HG03457 (cell line): Measurements from ENCODE around the gene PRIMA1.

Source experiments
- ATAC-seq: cut with Tn5 transposase; IDR thresholded peaks from one replicate; pipeline ENCODE4 v1.9.1; 2021; ENCODE audit warnings: moderate number of reproducible peaks; ENCODE audit not compliant: unreplicated experiment

Gene PRIMA1

GRCh38 chr14:93797071-93797470 lies 8.8 kb upstream of the PRIMA1 start:
- ATAC-seq, result no peak

DNA sequence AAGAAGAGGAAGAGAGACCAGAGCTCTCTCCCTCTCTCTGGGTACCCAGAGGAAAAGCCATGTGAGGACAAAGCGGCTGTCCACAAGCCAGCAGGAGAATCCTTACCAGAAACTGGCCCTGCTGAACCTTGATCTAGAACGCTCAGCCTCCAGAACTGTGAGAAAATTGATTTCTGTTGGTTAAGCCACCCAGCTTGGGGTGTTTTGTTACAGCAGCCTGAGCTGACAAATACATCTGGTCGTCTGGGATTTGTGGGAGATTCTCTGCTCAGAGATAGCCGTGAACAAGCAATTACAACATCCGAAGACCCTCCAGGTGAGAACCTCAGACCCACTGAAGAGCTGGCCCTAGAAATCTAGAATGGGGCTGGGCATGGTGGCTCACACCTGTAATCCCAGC lies 6.5 kb upstream of the PRIMA1 start:
- no peak for ATAC-seq

- ATAC-seq, result no peak
Measured at GRCh38 chr14:93793555-93794324, 5.5 kb upstream of the PRIMA1 start.

DNA sequence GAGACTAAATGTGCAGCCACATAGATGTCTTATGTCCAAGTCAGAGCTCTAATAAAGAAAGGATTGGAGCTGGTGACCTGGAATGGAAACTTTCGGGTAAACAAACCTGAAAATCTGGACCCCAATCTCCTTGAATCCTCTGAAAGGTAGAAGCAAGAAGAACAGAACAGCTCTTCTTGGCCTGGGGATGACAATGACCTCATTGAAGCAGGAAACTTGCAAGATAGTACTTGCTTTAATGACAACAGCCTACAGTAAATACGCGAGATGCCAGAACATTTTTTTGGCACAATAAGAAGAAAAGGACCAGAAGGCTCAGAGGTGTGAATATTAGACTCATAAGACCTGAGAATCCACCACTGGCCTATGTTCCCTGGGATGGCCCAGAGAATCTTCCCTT lies 4.1 kb upstream of the PRIMA1 start:
- no peak for ATAC-seq

DNA sequence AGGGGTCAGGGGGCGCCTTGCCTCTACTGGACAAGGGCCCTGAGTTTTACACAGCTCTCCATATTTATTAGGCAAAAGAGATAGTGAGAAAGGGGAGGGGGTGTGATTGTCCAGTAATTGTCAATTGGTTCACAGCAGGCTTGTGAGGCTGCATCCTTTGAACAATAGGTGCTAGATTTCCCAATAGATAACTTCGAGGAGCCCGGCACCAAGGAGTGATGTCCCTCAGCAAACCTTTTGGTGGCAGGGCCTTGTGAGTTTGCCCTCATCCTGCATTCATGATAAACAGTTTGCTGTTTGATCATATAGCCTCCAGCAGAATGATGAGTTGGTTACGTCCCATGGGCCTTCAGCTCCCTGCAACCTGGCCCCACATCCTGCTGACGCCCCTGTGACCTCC lies 2.7 kb upstream of the PRIMA1 start:
- ATAC-seq, result no peak

DNA sequence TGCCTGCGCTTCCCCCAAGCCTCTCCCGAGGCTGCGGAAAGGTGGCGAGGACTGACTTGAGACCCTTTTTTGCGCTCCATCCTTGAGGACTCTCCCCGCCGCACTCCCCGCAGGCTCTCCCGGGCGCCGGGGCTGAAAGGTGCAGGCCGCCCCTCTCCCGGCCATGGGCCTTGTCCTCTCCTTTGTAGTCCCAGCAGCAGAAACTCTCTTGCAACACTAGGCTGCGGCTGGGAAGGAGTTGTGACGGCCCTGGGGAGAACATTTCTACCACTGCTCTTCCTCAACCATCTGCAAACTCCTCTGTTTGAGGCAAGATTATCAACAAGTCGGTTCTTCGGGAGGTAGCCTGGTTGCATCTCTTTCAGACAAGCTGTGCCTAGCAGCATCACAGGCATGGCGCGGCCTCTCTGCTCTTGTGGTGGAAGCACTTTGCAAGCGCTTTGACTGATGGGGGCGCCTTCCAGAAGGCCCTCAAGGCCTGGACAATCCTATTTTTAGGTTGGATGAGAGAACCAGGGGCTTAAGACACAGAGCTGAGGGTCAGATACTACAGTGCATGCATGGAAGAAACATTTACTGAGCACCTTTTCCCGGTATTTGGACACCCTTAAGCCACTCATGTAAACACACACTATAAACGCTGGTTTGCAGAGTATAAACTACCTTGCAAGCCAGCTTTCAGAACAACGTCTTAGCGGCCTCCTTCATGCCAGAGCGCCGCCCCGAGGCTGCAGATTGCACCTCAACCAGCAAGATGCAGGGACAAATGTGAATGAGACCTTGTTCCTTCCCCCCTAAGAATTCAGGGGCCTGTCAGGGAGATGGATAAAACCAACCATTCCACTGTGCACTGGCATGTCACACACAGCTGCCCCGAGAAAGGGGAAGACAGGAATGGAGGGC lies 1.2 kb upstream of the PRIMA1 start:
- ATAC-seq, result no peak

- no peak for ATAC-seq
Measured at GRCh38 chr14:93788543-93789227, 400 bp upstream of the PRIMA1 start.

GRCh38 chr14:93787465-93788292 lies 606 bp downstream of the PRIMA1 start:
- ATAC-seq, result no peak

- no peak for ATAC-seq
Measured at GRCh38 chr14:93785423-93785822, 2.9 kb downstream of the PRIMA1 start.

GRCh38 chr14:93784878-93785277 lies 3.4 kb downstream of the PRIMA1 start:
- ATAC-seq, result no peak

DNA sequence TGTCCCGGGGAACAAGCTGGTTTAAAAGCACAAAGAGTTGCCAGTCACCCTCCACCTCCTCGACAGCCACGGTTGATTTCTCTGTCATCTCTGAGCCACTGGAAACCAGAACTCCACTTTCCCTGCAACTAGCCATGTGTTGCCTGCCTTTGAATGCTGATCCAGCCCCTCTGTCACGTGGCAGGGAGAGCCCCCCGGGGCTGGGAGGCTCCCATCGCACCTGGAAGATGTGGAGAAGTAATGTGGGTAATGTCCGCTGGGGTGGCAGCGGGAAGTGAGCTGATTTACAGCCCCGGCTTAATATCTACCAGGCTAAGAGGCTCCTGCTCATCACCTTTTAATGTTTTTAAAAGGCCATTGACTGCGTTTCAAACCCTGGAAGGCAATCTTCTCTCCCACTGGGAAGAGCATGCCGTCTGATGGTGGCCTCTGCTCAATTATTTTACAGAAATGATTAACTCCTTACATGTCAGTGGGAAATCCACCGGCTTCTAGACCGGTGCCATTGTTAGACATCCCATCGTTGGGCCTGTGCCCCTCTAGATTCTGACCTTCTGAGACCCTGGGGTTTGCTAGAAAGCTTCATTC lies 7.4 kb downstream of the PRIMA1 start:
- ATAC-seq, result no peak

DNA sequence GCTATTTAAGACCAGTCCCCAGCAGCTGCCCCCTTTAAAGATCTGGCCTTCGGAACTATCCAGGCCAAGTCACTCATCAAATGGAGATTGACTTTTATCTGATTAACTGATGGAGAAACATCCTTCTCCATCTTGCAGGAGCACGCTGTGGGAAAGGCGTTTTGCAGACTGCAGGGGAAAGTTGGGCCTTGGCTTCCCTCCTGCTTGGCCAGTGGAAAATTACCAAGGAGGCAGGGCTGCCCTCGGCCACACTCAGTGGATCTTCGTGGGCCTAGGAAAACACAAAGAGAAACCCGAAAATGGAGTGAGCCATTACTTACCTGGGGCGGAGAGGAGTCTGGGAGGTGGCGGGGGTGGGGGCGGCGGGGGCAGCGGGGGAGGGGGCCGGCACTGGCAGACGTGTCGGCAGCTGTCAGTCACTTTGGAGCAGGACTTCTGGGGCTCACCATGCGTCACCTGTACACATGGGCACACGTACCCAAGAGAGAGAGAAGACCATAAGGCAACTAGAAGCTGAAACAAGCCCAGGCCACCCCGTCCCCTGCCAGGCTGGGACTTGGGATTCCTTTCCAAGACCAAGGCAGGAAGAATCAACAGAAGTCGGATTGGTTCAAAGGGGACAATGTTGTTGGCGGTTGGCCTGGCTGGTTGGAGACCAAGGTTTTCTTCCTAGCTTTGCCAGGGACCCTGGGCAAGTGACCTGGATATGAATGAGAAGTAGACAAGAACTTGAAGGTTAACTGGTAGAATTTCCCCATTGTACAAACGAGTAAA lies 9.2 kb downstream of the PRIMA1 start:
- no peak for ATAC-seq

DNA sequence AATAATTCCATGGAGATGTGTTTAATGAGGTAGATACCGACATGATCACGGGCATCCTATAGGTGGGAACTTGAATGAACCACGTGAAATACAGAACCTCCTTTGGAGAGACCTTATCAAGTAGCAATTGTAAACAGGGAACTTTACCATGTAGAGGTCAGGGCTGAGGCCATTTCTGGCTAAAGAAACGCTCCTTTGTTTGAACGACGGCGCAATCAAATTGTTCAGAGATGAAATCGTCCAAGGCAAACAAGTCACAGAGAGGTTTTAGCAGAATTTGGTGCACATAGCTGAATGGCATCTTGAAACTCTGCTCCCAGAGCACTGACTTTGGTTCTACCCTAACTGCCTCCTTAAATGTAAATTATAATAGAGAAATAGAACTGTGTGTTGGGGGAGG lies 9.8 kb downstream of the PRIMA1 start:
- ATAC-seq, result no peak

DNA sequence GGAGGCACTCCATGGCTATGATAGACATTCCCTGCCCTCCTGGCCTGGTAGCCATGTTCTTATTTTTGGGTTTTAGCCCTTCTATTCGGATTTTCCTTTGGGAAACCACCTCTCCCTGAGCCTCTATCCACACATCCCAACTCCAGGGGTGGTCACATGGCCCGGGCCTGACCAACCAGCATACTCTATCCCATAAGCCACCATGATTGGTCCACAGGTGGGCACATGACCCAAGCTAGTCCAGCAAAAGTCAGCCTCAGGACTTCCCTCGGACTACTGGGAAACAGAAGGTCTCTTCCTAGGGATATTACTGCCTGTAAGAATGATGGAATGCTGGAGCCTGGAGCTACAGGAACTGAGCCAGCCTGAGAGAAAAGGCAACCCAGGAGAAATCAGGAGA lies 12.5 kb downstream of the PRIMA1 start:
- ATAC-seq, result no peak

GRCh38 chr14:93775158-93775557 lies 13.1 kb downstream of the PRIMA1 start:
- no peak for ATAC-seq

GRCh38 chr14:93772263-93772662 lies 16.0 kb downstream of the PRIMA1 start:
- no peak for ATAC-seq

DNA sequence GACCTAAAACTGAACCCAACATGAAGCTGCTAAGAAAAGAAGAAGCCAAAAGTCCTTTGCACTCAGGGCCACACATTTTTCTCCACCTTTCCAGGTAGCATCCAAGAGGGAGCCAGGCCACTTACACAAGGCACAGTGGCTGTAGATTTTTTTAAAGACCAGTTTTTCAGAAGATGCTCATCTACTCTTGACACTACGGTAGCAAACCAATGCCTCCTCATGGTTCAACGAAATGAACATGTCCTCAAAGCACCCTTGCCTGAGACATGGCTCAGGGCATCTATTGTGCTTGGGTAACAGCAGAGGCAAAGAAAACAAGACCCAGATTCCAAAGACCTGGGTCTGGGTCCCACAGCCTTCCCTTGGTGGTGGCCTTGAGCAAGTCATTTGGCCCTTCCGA lies 22.3 kb downstream of the PRIMA1 start:
- ATAC-seq, result no peak

DNA sequence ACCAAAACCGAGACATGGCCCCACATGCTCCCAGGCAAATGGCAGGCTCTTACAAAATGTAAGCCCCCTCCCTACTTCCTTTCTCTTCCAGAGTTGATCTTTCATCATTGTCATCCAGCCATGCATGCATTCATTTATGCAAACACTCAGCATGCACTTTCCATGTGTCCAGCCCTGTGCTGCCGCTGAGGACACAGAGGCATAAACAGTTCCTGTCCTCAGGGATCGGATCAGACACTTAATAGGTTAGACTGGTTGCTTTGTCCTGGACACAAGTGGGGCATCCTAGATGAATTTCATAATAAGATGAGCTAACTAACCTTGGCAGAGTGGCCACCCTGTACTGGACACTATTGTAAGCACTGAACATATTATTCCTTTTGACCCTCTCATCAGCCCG lies 23.1 kb downstream of the PRIMA1 start:
- ATAC-seq, result no peak

- ATAC-seq, result no peak
Measured at GRCh38 chr14:93764211-93764659, 24.1 kb downstream of the PRIMA1 start.
